ENCODE results near the gene SORCS2.

Gene SORCS2

GRCh38 chr4:7361280-7361895 is 169.1 kb downstream of the SORCS2 start:
- no peak for DNase-seq

GRCh38 chr4:7362341-7362740 is 170.0 kb downstream of the SORCS2 start:
- DNase-seq: no peak

GRCh38 chr4:7362862-7363430 is 170.6 kb downstream of the SORCS2 start:
- no peak for DNase-seq

- no peak for DNase-seq
Observed at GRCh38 chr4:7364979-7365378, 172.6 kb downstream of the SORCS2 start.

- no peak for DNase-seq
Observed at GRCh38 chr4:7365462-7366179, 173.3 kb downstream of the SORCS2 start.

- DNase-seq: no peak
Observed at GRCh38 chr4:7366180-7366945, 174.0 kb downstream of the SORCS2 start.

- no peak for DNase-seq
Observed at GRCh38 chr4:7366954-7367353, 174.6 kb downstream of the SORCS2 start.

- DNase-seq: no peak
Observed at GRCh38 chr4:7367406-7367805, 175.1 kb downstream of the SORCS2 start.

- DNase-seq: no peak
Observed at GRCh38 chr4:7367864-7368277, 175.5 kb downstream of the SORCS2 start.

- no peak for DNase-seq
Observed at GRCh38 chr4:7368296-7368695, 176.0 kb downstream of the SORCS2 start.

GRCh38 chr4:7369511-7369910 is 177.2 kb downstream of the SORCS2 start:
- DNase-seq: no peak

- DNase-seq: no peak
Observed at GRCh38 chr4:7370038-7370437, 177.7 kb downstream of the SORCS2 start.

GRCh38 chr4:7371210-7371941 is 179.0 kb downstream of the SORCS2 start:
- DNase-seq: no peak

- DNase-seq: no peak
Observed at GRCh38 chr4:7372673-7373072, 180.3 kb downstream of the SORCS2 start.

GRCh38 chr4:7374571-7374970 is 182.2 kb downstream of the SORCS2 start:
- no peak for DNase-seq

GRCh38 chr4:7375427-7375826 is 183.1 kb downstream of the SORCS2 start:
- no peak for DNase-seq

GRCh38 chr4:7377223-7377865 is 185.0 kb downstream of the SORCS2 start:
- no peak for DNase-seq

GRCh38 chr4:7379186-7379585 is 186.8 kb downstream of the SORCS2 start:
- no peak for DNase-seq

GRCh38 chr4:7379719-7380118 is 187.4 kb downstream of the SORCS2 start:
- DNase-seq: no peak

GRCh38 chr4:7381221-7381889 is 189.0 kb downstream of the SORCS2 start:
- no peak for DNase-seq

- DNase-seq: no peak
Observed at GRCh38 chr4:7381890-7382633, 189.7 kb downstream of the SORCS2 start.
